A673 (cell line): ENCODE results near the gene WBP1L. TPM values are rescaled to one million over a fixed set of nuclear protein-coding genes. Genes with fewer than 3 reads are reported as not detected.

Experiments
- BruUV-seq: library from RNA; stranded (reverse); fragments of 400-500 nt; replicated peaks from 2 replicates; lab custom pipeline; 2021; lab: Mats Ljungman, UMichigan
- CTCF ChIA-PET: fragments of 300-600 bp; sonication (Branson Sonifier 250); formaldehyde crosslinking; loops from one replicate; lab custom pipeline; 2022; ENCODE audit warnings: antibody characterized with exemption; lab: Charles Lee
- POLR2A ChIA-PET: fragments of 300-600 bp; sonication (Branson Sonifier 250); formaldehyde crosslinking; loops from one replicate; lab custom pipeline; 2022; ENCODE audit warnings: antibody characterized with exemption; ENCODE audit not compliant: low non-redundant PET; lab: Charles Lee
- DNase-seq: peaks from one replicate; pipeline ENCODE4 v3.0.0-alpha.2; 2015; ENCODE audit warnings: low spot score
- H3K27ac ChIP-seq: fragments of 200-600 bp; sonication (generic); 2 replicates; pipeline ENCODE4 v1.5.1; 2016; ENCODE audit warnings: mixed run types, low read depth, mild to moderate bottlenecking, mixed read lengths, antibody characterized with exemption, low read length; ENCODE audit not compliant: poor library complexity, severe bottlenecking
- H3K27me3 ChIP-seq: fragments of 200-600 bp; sonication (generic); replicated peaks from 2 replicates; pipeline ENCODE4 v1.6.1; 2017; ENCODE audit warnings: mixed run types, low read depth, mild to moderate bottlenecking, mixed read lengths, antibody characterized with exemption, low read length; ENCODE audit not compliant: insufficient read depth, poor library complexity
- H3K36me3 ChIP-seq: fragments of 200-600 bp; sonication (generic); 2 replicates; pipeline ENCODE4 v1.6.1; 2016; ENCODE audit warnings: mixed run types, mild to moderate bottlenecking, mixed read lengths, antibody characterized with exemption, low read length; ENCODE audit not compliant: insufficient read depth, poor library complexity, severe bottlenecking
- H3K4me1 ChIP-seq: fragments of 200-600 bp; sonication (generic); 2 replicates; pipeline ENCODE4 v1.6.1; 2017; ENCODE audit warnings: mixed run types, mild to moderate bottlenecking, mixed read lengths, antibody characterized with exemption, low read length; ENCODE audit not compliant: insufficient read depth, poor library complexity, severe bottlenecking
- H3K4me3 ChIP-seq: fragments of 200-600 bp; sonication (generic); 2 replicates; pipeline ENCODE4 v1.5.1; 2016; ENCODE audit warnings: low read depth, mixed run types, mild to moderate bottlenecking, mixed read lengths, low read length; ENCODE audit not compliant: poor library complexity, severe bottlenecking
- H3K9me3 ChIP-seq: fragments of 200-600 bp; sonication (generic); 2 replicates; pipeline ENCODE4 v1.6.1; 2016; ENCODE audit warnings: mixed run types, low read depth, mild to moderate bottlenecking, mixed read lengths, antibody characterized with exemption, low read length; ENCODE audit not compliant: poor library complexity, severe bottlenecking
- CTCF ChIP-seq: fragments of 300-800, 200-600 bp; sonication (generic); conservative IDR thresholded peaks from 2 replicates; pipeline ENCODE4 v1.5.1; 2017; ENCODE audit warnings: low read depth, mild to moderate bottlenecking, antibody characterized with exemption, low read length, moderate library complexity, mixed read lengths
- EZH2 ChIP-seq: fragments of 200-600 bp; sonication (generic); IDR thresholded peaks from 2 replicates; pipeline ENCODE4 v1.6.1; 2017; ENCODE audit warnings: borderline replicate concordance, low read depth, mild to moderate bottlenecking, mixed read lengths, antibody characterized with exemption, low read length; ENCODE audit not compliant: poor library complexity, severe bottlenecking
- intact Hi-C: fragments of 100-400 bp; cut with micrococcal nuclease; formaldehyde crosslinking; loops from one replicate; pipeline ENCODE4 v1.10.0; 2022; ENCODE audit not compliant: unreplicated experiment
- total RNA-seq: library from RNA; stranded (reverse); gene quantifications from 2 replicates; pipeline ENCODE4 v1.2.3, GENCODE V29; 2021

Gene WBP1L
- total RNA-seq, 1 experiment from 2014 or later = 20.3 TPM

- no peak for DNase-seq
- Histone ChIP-seq H3K36me3 (peaks cover 4% of the 10 kb centered on the region), H3K9me3 (no peaks in the 10 kb centered on the region), H3K4me3 (no peak overlapping the region), H3K4me1 (peaks cover 37% of the 10 kb centered on the region), H3K27me3 (no peaks in the 10 kb centered on the region), H3K27ac (peak overlapping the region; percentile 60)
- POLR2A ChIA-PET = interaction anchor here (0.7 kb wide), 1 partner anchor 65 kb away, joined by 16 read pairs; no protein-coding TSS in a partner anchor
- no peak for TF ChIP-seq CTCF
- no peak for TF ChIP-seq EZH2
- intact Hi-C loops = loop anchor here (5.0 kb wide), 1 partner anchor 50 kb away; no protein-coding TSS in a partner anchor
- CTCF ChIA-PET = no interaction called here
- BruUV-seq = no TSS peak
Measured at GRCh38 chr10:102801978-102802377, 58.2 kb downstream of the WBP1L start.

- no TSS peak for BruUV-seq
- Histone ChIP-seq H3K36me3 (peaks cover 4% of the 10 kb centered on the region), H3K9me3 (no peaks in the 10 kb centered on the region), H3K27me3 (no peaks in the 10 kb centered on the region), H3K27ac (peak overlapping the region; percentile 60), H3K4me1 (peaks cover 37% of the 10 kb centered on the region), H3K4me3 (no peak overlapping the region)
- CTCF ChIA-PET = no interaction called here
- POLR2A ChIA-PET = interaction anchor here (0.6 to 0.7 kb wide), 2 partner anchors 64 to 259 kb away, joined by 3 to 16 read pairs; no protein-coding TSS in a partner anchor
- peak; percentile 62 for DNase-seq
- intact Hi-C loops = loop anchor here (5.0 kb wide), 1 partner anchor 51 kb away; no protein-coding TSS in a partner anchor
- TF ChIP-seq EZH2 (no peak), CTCF (no peak)
Measured at GRCh38 chr10:102802920-102803534, 59.3 kb downstream of the WBP1L start.

DNA sequence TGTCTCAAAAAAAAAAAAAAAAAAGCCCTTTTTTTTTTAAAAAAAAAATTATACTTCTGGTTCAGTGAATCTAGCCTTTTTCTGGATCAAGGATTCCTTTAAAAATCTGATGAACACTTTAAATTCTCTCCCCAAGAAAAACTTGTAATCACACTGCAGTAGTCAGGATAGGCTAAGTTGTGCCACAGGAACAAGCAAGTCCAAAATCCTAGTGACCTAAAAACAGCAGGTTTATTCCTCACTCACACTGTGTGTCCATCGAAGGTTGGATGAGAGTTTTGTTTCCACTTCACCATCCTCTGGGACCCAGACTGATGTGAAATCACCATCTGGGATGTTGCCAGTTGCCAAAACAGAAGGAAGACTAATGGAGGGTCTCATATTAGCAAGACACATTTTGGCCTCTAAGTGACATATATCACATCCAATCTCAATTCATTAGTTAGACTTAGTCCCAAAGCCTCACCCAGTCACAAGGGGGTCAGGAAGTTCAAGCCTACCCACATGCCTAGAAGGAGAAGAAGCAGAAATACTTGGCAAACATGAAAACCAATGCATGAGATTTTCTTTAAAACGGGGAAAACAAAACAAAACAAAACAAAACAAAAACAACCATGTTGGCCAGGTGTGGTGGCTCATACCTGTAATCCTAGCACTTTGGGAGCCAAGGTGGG is 60.8 kb downstream of the WBP1L start:
- no TSS peak for BruUV-seq

More for the DNA sequence above, 60.8 kb downstream of the WBP1L start:
- Histone ChIP-seq H3K9me3 (no peaks in the 10 kb centered on the region), H3K4me1 (peaks cover 45% of the 10 kb centered on the region), H3K27me3 (no peaks in the 10 kb centered on the region), H3K36me3 (peaks cover 4% of the 10 kb centered on the region), H3K4me3 (no peak overlapping the region), H3K27ac (no peak overlapping the region)
- no peak for DNase-seq
- ChIA-PET POLR2A (no interaction called here), CTCF (no interaction called here)
- intact Hi-C loops = loop anchor here (5.0 kb wide), 1 partner anchor 52 kb away; no protein-coding TSS in a partner anchor
- TF ChIP-seq EZH2 = no peak
